Glomerular endothelial cell (primary cell): ENCODE data around the gene RNMT. TPM values are rescaled to one million over a fixed set of nuclear protein-coding genes. Genes with fewer than 3 reads are reported as not detected.

Experiments used
- DNase-seq: peaks from one replicate; pipeline ENCODE4 v3.0.0-alpha.2; 2011; ENCODE audit warnings: low read depth, low spot score; ENCODE audit errors: extremely low read depth
- total RNA-seq: library from RNA; depleted of rRNA; stranded (reverse); fragments of >200 nt; gene quantifications from 2 replicates; pipeline ENCODE4 v1.2.3, GENCODE V29; 2015

Gene RNMT
- total RNA-seq, 1 donor from 2014 or later = 19.5 TPM

- DNase-seq = no peak
Observed at GRCh38 chr18:13809531-13810255, 83.2 kb downstream of the RNMT start.

GRCh38 chr18:13810950-13811485 lies 84.5 kb downstream of the RNMT start:
- DNase-seq = no peak

- no peak for DNase-seq
Observed at GRCh38 chr18:13811993-13812392, 85.5 kb downstream of the RNMT start.

GRCh38 chr18:13813271-13813849 lies 86.9 kb downstream of the RNMT start:
- DNase-seq = no peak

Other genes starting within 250 kb of the RNMT start
- gene FAM210A, start 115 bp upstream of the RNMT start, total RNA-seq = 5.4 and 9.9 TPM in 2 replicates
- not detected in 2 replicates for gene MC5R, start 97.5 kb downstream of the RNMT start, total RNA-seq
- not detected in 2 replicates for gene MC2R, start 188.9 kb downstream of the RNMT start, total RNA-seq